Parathyroid adenoma (tissue), 2 donors: ENCODE measurements around the gene CDC34.

Experiments used
- H2AFZ ChIP-seq: fragments of 300-600 bp; sonication (generic); one replicate; pipeline ENCODE4 v1.7.0; 2017; ENCODE audit warnings: antibody characterized with exemption, mild to moderate bottlenecking
- H3K27ac ChIP-seq: fragments of 300-600 bp; sonication (generic); one replicate; pipeline ENCODE4 v1.7.0; 2017
- H3K27me3 ChIP-seq: fragments of 300-600 bp; sonication (generic); one replicate; pipeline ENCODE4 v1.7.0; 2017; ENCODE audit warnings: low read length; ENCODE audit not compliant: control insufficient read depth, insufficient read depth
- H3K36me3 ChIP-seq: fragments of 300-600 bp; sonication (generic); one replicate; pipeline ENCODE4 v1.7.0; 2017; ENCODE audit warnings: low read length; ENCODE audit not compliant: control insufficient read depth, insufficient read depth
- H3K4me1 ChIP-seq: fragments of 300-600 bp; sonication (generic); one replicate; pipeline ENCODE4 v1.7.0; 2017; ENCODE audit warnings: control low read depth
- H3K4me2 ChIP-seq: fragments of 300-600 bp; sonication (generic); one replicate; pipeline ENCODE4 v1.7.0; 2017; ENCODE audit warnings: low read length
- H3K4me3 ChIP-seq: fragments of 300-600 bp; sonication (generic); one replicate; pipeline ENCODE4 v1.7.0; 2017; ENCODE audit warnings: low read depth, low read length
- H3K79me2 ChIP-seq: fragments of 300-600 bp; sonication (generic); one replicate; pipeline ENCODE4 v1.7.0; 2017; ENCODE audit warnings: control low read depth
- H3K9ac ChIP-seq: fragments of 300-600 bp; sonication (generic); one replicate; pipeline ENCODE4 v1.7.0; 2017; ENCODE audit warnings: mild to moderate bottlenecking
- H3K9me3 ChIP-seq: fragments of 300-600 bp; sonication (generic); one replicate; pipeline ENCODE4 v1.7.0; 2017; ENCODE audit warnings: low read length; ENCODE audit not compliant: control insufficient read depth
- CTCF ChIP-seq: fragments of 300-600 bp; sonication (generic); IDR thresholded peaks from one replicate; pipeline ENCODE4 v1.7.0; 2017; ENCODE audit warnings: antibody characterized with exemption, mild to moderate bottlenecking
- donor health status: primary hyperparathyroidism.

The CDC34 gene

GRCh38 chr19:539429-540030, 8.0 kb downstream of the CDC34 start:
- Histone ChIP-seq H3K4me3 (no peak overlapping the region), H2AFZ (no peak overlapping the region), H3K4me2 (no peak overlapping the region), H3K9ac (no peak overlapping the region), H3K9me3 (no peaks in the 10 kb centered on the region), H3K36me3 (no peaks in the 10 kb centered on the region), H3K27me3 (no peaks in the 10 kb centered on the region), H3K27ac (no peak overlapping the region), H3K4me1 (peaks cover 3% of the 10 kb centered on the region), H3K79me2 (peaks cover 23% of the 10 kb centered on the region)
- TF ChIP-seq CTCF = no peak

- Histone ChIP-seq H3K9ac (no peak overlapping the region), H3K4me2 (no peak overlapping the region), H3K4me1 (no peaks in the 10 kb centered on the region), H3K27ac (no peak overlapping the region), H3K27me3 (no peaks in the 10 kb centered on the region), H3K79me2 (peaks cover 9% of the 10 kb centered on the region), H2AFZ (no peak overlapping the region), H3K9me3 (no peaks in the 10 kb centered on the region), H3K36me3 (no peaks in the 10 kb centered on the region), H3K4me3 (no peak overlapping the region)
- TF ChIP-seq CTCF = no peak
Observed at GRCh38 chr19:540867-541637, 9.5 kb downstream of the CDC34 start.

GRCh38 chr19:541699-542098, 10.1 kb downstream of the CDC34 start:
- Histone ChIP-seq H3K36me3 (no peaks in the 10 kb centered on the region), H3K4me3 (no peak overlapping the region), H3K9ac (no peak overlapping the region), H3K27me3 (no peaks in the 10 kb centered on the region), H3K4me1 (no peaks in the 10 kb centered on the region), H3K4me2 (no peak overlapping the region), H3K9me3 (no peaks in the 10 kb centered on the region), H3K27ac (no peak overlapping the region), H2AFZ (no peak overlapping the region), H3K79me2 (peaks cover 2% of the 10 kb centered on the region)
- TF ChIP-seq CTCF = no peak

GRCh38 chr19:542173-542866, 10.8 kb downstream of the CDC34 start:
- no peaks in the 10 kb centered on the region for H3K79me2 ChIP-seq
- no peaks in the 10 kb centered on the region for H3K36me3 ChIP-seq

More at GRCh38 chr19:542173-542866, 10.8 kb downstream of the CDC34 start:
- Histone ChIP-seq H3K4me2 (no peak overlapping the region), H3K27ac (no peak overlapping the region), H2AFZ (no peak overlapping the region), H3K4me1 (no peaks in the 10 kb centered on the region), H3K9ac (no peak overlapping the region), H3K9me3 (no peaks in the 10 kb centered on the region), H3K4me3 (no peak overlapping the region), H3K27me3 (no peaks in the 10 kb centered on the region)
- no peak for TF ChIP-seq CTCF
